Measurements from ENCODE around the gene NLRP6.
A peak's percentile ranks its signal among the peaks of the same experiment; 100 is the strongest.
"Not testable (repeated sequence)": the region's sequence is repeated elsewhere in the genome, so short reads cannot be mapped to it uniquely, and the experiment has no call there.

The NLRP6 gene

GRCh38 chr11:278001-278951, at the start of gene NLRP6:
Gene NLRP6, plus strand, starts transcription at chr11:278407. Its CDS starts 163 bp downstream, at chr11:278570.
- peak within 1 kb of the TSS; percentile 53 for H3K4me3 ChIP-seq

GRCh38 chr11:230431-230830, 47.8 kb upstream of the NLRP6 start:
- Histone ChIP-seq H3K4me2 (no peak overlapping the region), H3K9ac (no peak overlapping the region)

More at GRCh38 chr11:278001-278951, at the start of gene NLRP6:
- H4K20me1 ChIP-seq: peaks cover 27% of the 10 kb centered on the region
- peak within 1 kb of the TSS; percentile 71 for H3K4me2 ChIP-seq
- TF ChIP-seq Cebpa-rat (IDR thresholded peaks at IDR 0.05): no peak
- no peak within 1 kb of the TSS for H3K27ac ChIP-seq
- H3K27me3 ChIP-seq: peaks cover 59% of the 10 kb centered on the region
- H3K9me3 ChIP-seq: peaks cover 17% of the 10 kb centered on the region; the same call in 1 of the 2 replicates
- H3K9ac ChIP-seq: no peak within 1 kb of the TSS
- H3K36me3 ChIP-seq: no peaks in the 10 kb centered on the region
- H3K4me1 ChIP-seq: peaks cover 40% of the 10 kb centered on the region

GRCh38 chr11:232783-233565, 45.2 kb upstream of the NLRP6 start:
- no peak overlapping the region for H3K4me3 ChIP-seq
- peaks cover 26% of the 10 kb centered on the region for H3K4me1 ChIP-seq
- no peak overlapping the region for H3K4me2 ChIP-seq
- peaks cover 10% of the 10 kb centered on the region; the same call in 1 of the 2 replicates for H4K20me1 ChIP-seq
- TF ChIP-seq Cebpa-rat (IDR thresholded peaks at IDR 0.05): no peak
- no peaks in the 10 kb centered on the region for H3K9me3 ChIP-seq
- no peak overlapping the region for H3K27ac ChIP-seq
- H3K9ac ChIP-seq: no peak overlapping the region
- peaks cover 17% of the 10 kb centered on the region; the same call in 1 of the 2 replicates for H3K36me3 ChIP-seq
- no peaks in the 10 kb centered on the region for H3K27me3 ChIP-seq

More at GRCh38 chr11:230431-230830, 47.8 kb upstream of the NLRP6 start:
- Histone ChIP-seq H3K27ac (no peak overlapping the region), H3K4me3 (no peak overlapping the region), H3K4me1 (peaks cover 31% of the 10 kb centered on the region), H3K27me3 (no peaks in the 10 kb centered on the region), H4K20me1 (no peaks in the 10 kb centered on the region), H3K9me3 (no peaks in the 10 kb centered on the region), H3K36me3 (peaks cover 17% of the 10 kb centered on the region; the same call in 1 of the 2 replicates)
- TF ChIP-seq Cebpa-rat (IDR thresholded peaks at IDR 0.05): no peak

GRCh38 chr11:235180-235579, 43.0 kb upstream of the NLRP6 start:
- peak overlapping the region; percentile 85 for H3K9ac ChIP-seq
- no peaks in the 10 kb centered on the region for H3K27me3 ChIP-seq
- no peak for TF ChIP-seq Cebpa-rat (IDR thresholded peaks at IDR 0.05)
- H3K4me3 ChIP-seq: peak overlapping the region; percentile 100
- no peak overlapping the region for H3K27ac ChIP-seq
- H3K9me3 ChIP-seq: no peaks in the 10 kb centered on the region
- peaks cover 36% of the 10 kb centered on the region for H3K4me1 ChIP-seq
- peaks cover 29% of the 10 kb centered on the region for H4K20me1 ChIP-seq
- peaks cover 20% of the 10 kb centered on the region for H3K36me3 ChIP-seq
- peak overlapping the region; percentile 94 for H3K4me2 ChIP-seq

- Histone ChIP-seq H3K4me1 (peaks cover 32% of the 10 kb centered on the region), H3K9ac (peak overlapping the region; percentile 85), H3K27me3 (no peaks in the 10 kb centered on the region), H3K4me2 (peak overlapping the region; percentile 94), H3K9me3 (no peaks in the 10 kb centered on the region), H3K27ac (peak overlapping the region; percentile 82), H4K20me1 (peaks cover 31% of the 10 kb centered on the region), H3K36me3 (peaks cover 20% of the 10 kb centered on the region), H3K4me3 (peak overlapping the region; percentile 100)
- TF ChIP-seq Cebpa-rat (IDR thresholded peaks at IDR 0.05): no peak
Measured at GRCh38 chr11:235609-235996, 42.6 kb upstream of the NLRP6 start.

- Histone ChIP-seq H3K4me2 (peak within 1 kb of the TSS; percentile 97), H3K36me3 (peaks cover 25% of the 10 kb centered on the region), H3K27me3 (no peaks in the 10 kb centered on the region), H3K4me3 (peak within 1 kb of the TSS; percentile 100), H3K27ac (peak within 1 kb of the TSS; percentile 93), H3K9ac (peak within 1 kb of the TSS; percentile 95), H4K20me1 (peaks cover 37% of the 10 kb centered on the region), H3K9me3 (no peaks in the 10 kb centered on the region), H3K4me1 (peaks cover 32% of the 10 kb centered on the region)
- no peak for TF ChIP-seq Cebpa-rat (IDR thresholded peaks at IDR 0.05)
Measured at GRCh38 chr11:235997-236773, 42.0 kb upstream of the NLRP6 start, which contains the start of gene SIRT3. Gene SIRT3, minus strand, starts transcription at chr11:236342. Its CDS starts 14 bp downstream, at chr11:236328.

- no peak for TF ChIP-seq Cebpa-rat (IDR thresholded peaks at IDR 0.05)
- Histone ChIP-seq H3K27ac (peak within 1 kb of the TSS; percentile 93), H3K4me3 (peak within 1 kb of the TSS; percentile 100), H4K20me1 (peaks cover 46% of the 10 kb centered on the region), H3K27me3 (no peaks in the 10 kb centered on the region), H3K4me1 (peaks cover 32% of the 10 kb centered on the region), H3K4me2 (peak within 1 kb of the TSS; percentile 97), H3K9ac (peak within 1 kb of the TSS; percentile 95), H3K9me3 (no peaks in the 10 kb centered on the region), H3K36me3 (peaks cover 34% of the 10 kb centered on the region)
Measured at GRCh38 chr11:236774-237767, 41.1 kb upstream of the NLRP6 start, which contains the start of gene PSMD13. Gene PSMD13, plus strand, starts transcription at chr11:236976. Its CDS starts 74 bp downstream, at chr11:237050.

GRCh38 chr11:238346-238745, 39.9 kb upstream of the NLRP6 start:
- Histone ChIP-seq H4K20me1 (peaks cover 54% of the 10 kb centered on the region), H3K4me1 (peaks cover 32% of the 10 kb centered on the region), H3K9ac (peak overlapping the region; percentile 95; the same call in 1 of the 2 replicates), H3K4me3 (peak overlapping the region; percentile 100), H3K36me3 (peaks cover 46% of the 10 kb centered on the region), H3K4me2 (peak overlapping the region; percentile 97)
- not testable (repeated sequence) for H3K9me3 ChIP-seq, H3K27me3 ChIP-seq, H3K27ac ChIP-seq
